SIG-M5 treated with dmso at 0.1 percent for 504 hours (cell line): ENCODE data around the gene SNX8.
"Not testable (repeated sequence)": the region's sequence is repeated elsewhere in the genome, so short reads cannot be mapped to it uniquely, and the experiment has no call there.

ENCODE experiments used
- DNase-seq: peaks from one replicate; lab custom pipeline; 2025; ENCODE audit not compliant: unreplicated experiment; lab: John Stamatoyannopoulos, UW

SNX8 gene

DNA sequence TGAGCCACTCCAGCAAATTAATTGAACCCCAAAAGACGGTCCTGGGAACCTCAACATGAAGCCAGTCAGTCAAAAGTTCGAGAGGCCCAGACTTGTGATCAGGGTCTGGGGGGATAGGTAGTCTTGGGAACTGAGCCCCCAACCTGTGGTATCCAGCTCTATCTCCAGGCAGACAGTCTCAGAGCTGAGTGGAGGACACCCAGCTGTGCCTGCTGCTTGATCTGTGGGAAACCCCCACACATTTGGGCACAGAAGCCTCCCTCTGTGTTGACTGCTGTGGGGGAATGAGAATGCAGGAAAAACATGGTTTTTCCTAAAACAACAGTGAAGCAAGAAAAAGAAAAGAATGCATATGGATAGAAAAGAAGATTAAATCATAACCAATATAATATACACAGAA lies 16.3 kb upstream of the SNX8 start:
- no peak for DNase-seq

GRCh38 chr7:2326951-2327350 lies 12.7 kb upstream of the SNX8 start:
- no peak for DNase-seq

DNA sequence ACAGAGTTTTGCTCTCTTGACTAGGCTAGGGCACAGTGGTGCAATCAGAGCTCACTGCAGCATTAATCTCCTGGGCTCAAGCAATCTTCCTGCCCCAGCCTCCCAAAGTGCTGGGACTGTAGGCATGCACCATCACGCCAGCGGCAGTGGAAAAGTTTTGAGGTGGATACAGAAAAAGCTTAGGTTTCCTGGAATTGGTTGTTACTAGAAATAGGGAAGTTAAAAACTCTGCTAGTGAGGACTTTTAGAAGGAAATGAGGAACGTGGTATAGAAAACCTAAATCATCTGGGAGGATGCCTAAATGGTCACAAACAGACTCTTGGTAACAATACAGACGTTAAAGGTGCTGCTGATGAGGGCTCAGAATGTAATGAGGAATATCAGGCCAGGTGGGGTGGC lies 10.9 kb upstream of the SNX8 start:
- DNase-seq, result peak; percentile 38

DNA sequence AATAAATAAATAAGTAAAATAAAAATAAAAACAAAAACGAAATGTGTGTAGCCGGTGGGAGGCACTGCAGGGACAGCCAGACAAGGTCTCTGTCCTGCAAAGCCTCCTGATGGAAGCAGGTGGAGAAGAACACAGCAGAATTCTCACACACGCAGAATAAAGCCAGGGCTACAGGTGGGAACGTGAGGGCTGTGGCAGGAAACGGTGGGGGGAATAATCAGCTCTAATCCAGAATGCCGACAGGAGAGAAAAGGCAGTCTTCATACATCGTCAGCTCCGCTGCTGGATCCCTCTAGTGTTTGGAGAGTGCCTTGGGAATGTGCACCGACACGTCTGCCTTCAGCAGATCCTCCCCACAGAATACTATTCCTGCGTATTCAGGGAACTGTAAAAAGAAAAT lies 6.8 kb upstream of the SNX8 start:
- no peak for DNase-seq

GRCh38 chr7:2317556-2318293 lies 3.5 kb upstream of the SNX8 start:
- DNase-seq, result no peak

GRCh38 chr7:2316578-2316977 lies 2.3 kb upstream of the SNX8 start:
- DNase-seq, result no peak

DNA sequence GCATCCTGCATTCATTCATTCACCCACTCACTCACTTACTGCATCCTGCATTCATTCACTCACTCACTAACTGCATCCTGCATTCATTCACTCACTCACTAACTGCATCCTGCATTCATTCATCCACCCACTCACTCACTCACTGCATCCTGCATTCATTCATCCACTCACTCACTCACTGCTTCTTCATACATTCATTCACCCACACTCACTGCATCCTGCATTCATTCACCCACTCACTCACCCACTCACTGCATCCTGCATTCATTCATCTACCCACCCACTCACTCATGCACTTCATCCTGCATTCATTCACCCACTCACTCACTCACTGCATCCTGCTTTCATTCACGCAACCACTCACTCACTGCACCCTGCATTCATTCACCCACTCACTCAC lies 1.5 kb upstream of the SNX8 start:
- no peak for DNase-seq

DNA sequence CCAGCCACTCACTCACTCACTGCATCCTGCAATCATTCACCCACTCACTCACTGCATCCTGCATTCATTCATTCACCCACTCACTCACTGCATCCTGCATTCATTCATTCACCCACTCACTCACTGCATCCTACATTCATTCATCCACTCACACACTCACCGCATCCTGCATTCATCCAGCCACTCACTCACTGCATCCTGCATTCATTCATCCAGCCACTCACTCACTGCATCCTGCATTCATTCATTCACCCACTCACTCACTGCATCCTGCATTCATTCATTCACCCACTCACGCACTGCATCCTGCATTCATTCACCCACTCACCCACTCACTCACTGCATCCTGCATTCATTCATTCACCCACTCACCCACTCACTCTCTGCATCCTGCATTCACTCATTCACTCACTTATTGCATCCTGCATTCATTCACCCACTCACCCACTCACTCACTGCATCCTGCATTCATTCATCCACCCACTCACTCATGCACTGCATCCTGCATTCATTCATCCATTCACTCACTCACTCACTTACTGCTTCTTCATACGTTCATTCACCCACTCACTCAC lies 802 bp upstream of the SNX8 start:
- not testable (repeated sequence) for DNase-seq

GRCh38 chr7:2313450-2314208 lies 612 bp downstream of the SNX8 start:
- no peak for DNase-seq

GRCh38 chr7:2312267-2312929 lies 1.8 kb downstream of the SNX8 start:
- no peak for DNase-seq

- DNase-seq, result peak; percentile 16
Observed at GRCh38 chr7:2309889-2310331, 4.3 kb downstream of the SNX8 start.

- no peak for DNase-seq
Observed at GRCh38 chr7:2307690-2308107, 6.5 kb downstream of the SNX8 start.

- DNase-seq, result no peak
Observed at GRCh38 chr7:2306688-2307087, 7.6 kb downstream of the SNX8 start.

DNA sequence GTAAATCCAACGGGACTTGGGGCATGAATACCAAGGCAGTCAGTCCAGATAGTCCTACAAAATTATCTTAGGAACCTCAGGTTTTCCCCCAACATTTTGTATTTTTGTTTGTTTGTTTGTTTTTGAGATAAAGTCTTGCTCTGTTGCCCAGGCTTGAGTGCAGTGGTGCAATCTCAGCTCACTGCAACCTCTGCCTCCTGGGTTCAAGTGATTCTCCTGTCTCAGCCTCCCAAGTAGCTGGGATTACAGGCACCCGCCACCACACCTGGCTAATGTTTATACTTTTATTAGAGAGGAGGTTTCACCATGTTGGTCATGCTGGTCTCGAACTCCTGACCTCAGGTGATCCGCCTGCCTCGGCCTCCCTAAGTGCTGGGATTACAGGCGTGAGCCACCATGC lies 9.0 kb downstream of the SNX8 start:
- DNase-seq, result not testable (repeated sequence)

- DNase-seq, result not testable (repeated sequence)
Observed at GRCh38 chr7:2303520-2303919, 10.7 kb downstream of the SNX8 start.

DNA sequence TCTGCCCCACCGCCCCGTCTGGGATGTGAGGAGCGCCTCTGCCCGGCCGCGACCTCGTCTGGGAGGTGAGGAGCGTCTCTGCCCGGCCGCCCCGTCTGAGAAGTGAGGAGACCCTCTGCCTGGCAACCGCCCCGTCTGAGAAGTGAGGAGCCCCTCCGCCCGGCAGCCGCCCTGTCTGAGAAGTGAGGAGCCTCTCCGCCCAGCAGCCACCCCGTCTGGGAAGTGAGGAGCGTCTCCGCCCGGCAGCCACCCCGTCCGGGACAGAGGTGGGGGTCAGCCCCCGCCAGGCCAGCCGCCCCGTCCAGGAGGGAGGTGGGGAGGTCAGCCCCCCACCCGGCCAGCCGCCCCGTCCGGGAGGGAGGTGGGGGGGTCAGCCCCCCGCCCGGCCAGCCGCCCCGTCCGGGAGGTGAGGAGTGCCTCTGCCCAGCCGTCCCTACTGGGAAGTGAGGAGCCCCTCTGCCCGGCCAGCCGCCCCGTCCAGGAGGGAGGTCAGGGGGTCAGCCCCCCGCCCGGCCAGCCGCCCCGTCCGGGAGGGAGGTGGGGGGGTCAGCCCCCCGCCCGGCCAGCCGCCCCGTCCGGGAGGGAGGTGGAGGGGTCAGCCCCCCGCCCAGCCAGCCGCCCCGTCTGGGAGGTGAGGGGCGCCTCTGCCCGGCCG lies 11.4 kb downstream of the SNX8 start:
- DNase-seq, result not testable (repeated sequence)

- DNase-seq, result no peak
Observed at GRCh38 chr7:2301511-2301863, 12.8 kb downstream of the SNX8 start.

DNA sequence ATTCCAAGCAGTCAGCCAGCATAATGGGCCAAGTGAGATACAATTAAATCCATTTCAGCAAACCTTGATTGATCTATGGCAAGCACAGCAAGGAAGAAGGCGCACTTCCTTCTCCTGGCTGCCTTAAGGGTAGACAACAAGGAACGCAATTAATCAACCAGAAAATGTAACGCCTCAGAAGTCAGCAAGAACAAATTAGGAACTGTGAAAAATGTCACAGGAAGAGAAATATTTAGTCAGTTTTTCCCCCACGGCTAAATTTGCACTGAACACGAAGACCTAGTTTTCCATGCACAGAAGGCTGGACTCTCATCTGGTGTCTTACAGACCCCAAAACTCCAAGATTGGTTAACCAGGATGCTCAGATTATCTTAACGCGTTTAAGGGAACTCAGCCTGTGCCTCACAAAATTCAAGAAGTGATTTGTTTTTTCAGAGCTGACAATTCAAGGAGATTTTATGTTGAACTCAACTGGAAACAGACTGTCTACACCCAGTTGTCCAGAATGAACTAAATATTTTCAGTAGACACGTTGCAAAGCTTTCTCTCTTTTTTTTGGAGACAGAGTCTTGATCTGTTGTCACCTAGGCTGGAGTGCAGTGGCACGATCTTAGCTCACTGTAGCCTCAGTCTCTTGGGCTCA lies 14.2 kb downstream of the SNX8 start:
- no peak for DNase-seq

GRCh38 chr7:2299131-2299829 lies 15.0 kb downstream of the SNX8 start:
- no peak for DNase-seq

DNA sequence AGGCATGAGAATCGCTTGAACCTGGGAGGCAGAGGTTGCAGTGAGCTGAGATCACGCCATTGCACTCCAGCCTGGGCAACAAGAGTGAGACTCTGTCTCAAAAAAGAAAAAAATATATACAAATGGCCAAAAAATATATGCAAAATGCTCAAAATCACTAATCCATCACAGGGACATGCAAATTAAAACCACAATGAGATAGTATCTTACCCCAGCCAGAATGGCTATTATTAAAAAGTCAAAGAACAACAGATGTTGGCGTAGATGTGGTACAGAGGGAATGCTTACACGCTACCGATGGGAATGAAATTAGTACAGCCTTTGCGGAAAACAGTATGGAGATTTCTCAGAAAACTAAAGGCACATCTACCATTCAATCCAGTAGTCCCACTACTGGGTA lies 17.4 kb downstream of the SNX8 start:
- DNase-seq, result no peak
